Activated CD4-positive, alpha-beta memory T cell treated with anti-CD3 and anti-CD28 coated beads, Interleukin-2, amount 10 ng/mL, durations not matched to agents 7 days and 5 days (primary cell): Measurements from ENCODE around the gene CNOT6L. TPM values are rescaled to one million over a fixed set of nuclear protein-coding genes. Genes with fewer than 3 reads are reported as not detected.
A peak's percentile ranks its signal among the peaks of the same experiment; 100 is the strongest.

Experiments used
- CTCF ChIA-PET: fragments of 350-600 bp; sonication (Branson Sonifier 250); formaldehyde crosslinking; loops from one replicate; lab custom pipeline; 2021; ENCODE audit warnings: antibody characterized with exemption, inconsistent platforms; lab: Charles Lee
- POLR2A ChIA-PET: fragments of 350-600 bp; sonication (Branson Sonifier 250); formaldehyde crosslinking; loops from one replicate; lab custom pipeline; 2021; ENCODE audit warnings: antibody characterized with exemption; lab: Charles Lee
- DNase-seq: peaks from one replicate; pipeline ENCODE4 v3.0.0-alpha.2; 2020
- H3K27ac Mint-ChIP-seq: one replicate; pipeline ENCODE4 v1.8.0; 2021; ENCODE audit warnings: mild to moderate bottlenecking, mixed read lengths
- H3K27me3 Mint-ChIP-seq: one replicate; pipeline ENCODE4 v1.8.0; 2021; ENCODE audit warnings: mixed read lengths
- H3K36me3 Mint-ChIP-seq: one replicate; pipeline ENCODE4 v1.8.0; 2021; ENCODE audit warnings: low read depth, mixed read lengths
- H3K4me1 Mint-ChIP-seq: one replicate; pipeline ENCODE4 v1.8.0; 2021; ENCODE audit warnings: mixed read lengths
- H3K4me3 Mint-ChIP-seq: one replicate; pipeline ENCODE4 v1.8.0; 2021; ENCODE audit warnings: mild to moderate bottlenecking, mixed read lengths
- H3K9me3 Mint-ChIP-seq: one replicate; pipeline ENCODE4 v1.8.0; 2021; ENCODE audit warnings: mixed read lengths
- total RNA-seq, 2 experiments: library from RNA; stranded (reverse); gene quantifications; one replicate each; pipeline ENCODE4 v1.2.3, GENCODE V29; 2021

The CNOT6L gene
- total RNA-seq, 2 experiments from 2014 or later, result 119 to 122 TPM

DNA sequence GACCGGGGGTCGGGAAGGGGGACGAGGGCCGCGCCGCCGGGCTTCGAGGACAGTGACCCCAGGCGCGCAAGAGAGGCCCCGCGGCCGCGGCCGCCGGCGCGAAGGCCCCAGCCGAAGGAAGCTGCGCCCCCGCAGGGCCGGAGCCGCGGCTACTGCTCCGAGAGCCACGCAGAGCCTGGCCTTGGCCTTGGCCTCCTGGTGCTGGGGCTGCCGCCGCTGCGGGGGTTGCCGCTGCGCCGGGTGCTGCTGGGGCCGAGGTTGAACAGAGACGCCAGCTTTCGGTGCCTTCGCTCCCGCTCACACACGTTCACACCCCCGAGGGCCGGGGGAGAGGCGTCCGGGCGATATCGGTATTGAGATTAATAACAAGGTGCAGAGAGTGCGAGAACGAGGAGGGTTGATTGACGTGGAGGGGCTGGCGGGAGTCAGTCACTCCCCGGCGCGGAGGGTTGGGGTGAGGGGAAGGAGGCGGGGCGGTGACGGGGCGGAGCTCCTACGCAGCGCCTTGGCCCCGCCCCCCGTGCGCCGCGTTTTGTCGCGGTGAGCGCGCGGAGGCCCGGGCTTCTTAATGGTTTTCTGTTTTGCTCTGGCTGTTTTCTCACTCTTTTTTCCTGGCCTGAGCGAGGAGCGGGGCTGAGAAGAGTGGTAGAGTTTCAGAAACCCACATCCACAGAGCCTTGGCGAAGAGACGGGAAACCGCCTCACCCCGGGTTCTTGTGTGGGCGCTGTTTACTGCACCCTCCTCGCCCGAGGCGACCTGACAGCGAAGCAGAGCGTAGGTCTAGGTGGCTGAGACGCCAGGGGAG is 878 bp upstream of the CNOT6L start:
- Mint-ChIP-seq H3K4me3 (peak overlapping the region; percentile 96), H3K36me3 (peaks cover 26% of the 10 kb centered on the region), H3K4me1 (peaks cover 45% of the 10 kb centered on the region), H3K9me3 (no peaks in the 10 kb centered on the region), H3K27ac (peak overlapping the region; percentile 100), H3K27me3 (no peaks in the 10 kb centered on the region)
- ChIA-PET CTCF (interaction anchor here (0.9 to 6.2 kb wide), 6 partner anchors 26 to 201 kb away, joined by 3 to 118 read pairs (median 3); partner anchors contain the start of gene MRPL1), POLR2A (interaction anchor here (0.6 to 7.2 kb wide), 24 partner anchors 9 to 1119 kb away, joined by 3 to 611 read pairs (median 6); partner anchors contain the start of genes MRPL1 and PAQR3)
- peak; percentile 95 for DNase-seq

DNA sequence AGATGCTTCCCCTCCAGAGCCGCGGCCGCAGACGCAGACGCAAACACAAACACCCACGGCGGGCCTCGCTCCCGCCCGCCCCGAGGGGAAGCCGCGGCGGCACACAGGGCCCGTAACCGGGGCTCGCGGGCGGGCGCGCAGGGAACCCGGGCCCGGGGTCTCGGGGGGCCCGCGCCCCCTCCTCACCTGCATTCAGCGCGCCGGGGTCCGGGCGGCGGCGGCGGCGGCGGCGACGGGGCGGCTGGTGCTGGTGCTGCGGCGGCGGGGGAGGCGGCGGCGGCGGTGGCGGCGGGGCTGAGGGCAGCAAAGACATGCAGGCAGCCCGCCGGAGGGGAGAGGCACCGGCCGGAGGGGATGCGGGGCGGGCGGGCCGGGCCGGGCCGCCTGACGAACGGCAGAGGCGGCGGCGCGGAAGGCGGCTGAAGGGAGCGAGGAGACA is 255 bp upstream of the CNOT6L start:
- DNase-seq, result no peak
- POLR2A ChIA-PET, result interaction anchor here (0.6 to 7.2 kb wide), 22 partner anchors 9 to 757 kb away, joined by 3 to 611 read pairs (median 8); partner anchors contain the start of gene MRPL1
- Mint-ChIP-seq H3K4me1 (peaks cover 49% of the 10 kb centered on the region), H3K9me3 (no peaks in the 10 kb centered on the region), H3K27me3 (no peaks in the 10 kb centered on the region), H3K27ac (peak overlapping the region; percentile 99), H3K36me3 (peaks cover 28% of the 10 kb centered on the region), H3K4me3 (peak overlapping the region; percentile 99)
- CTCF ChIA-PET, result interaction anchor here (0.9 to 6.2 kb wide), 5 partner anchors 27 to 51 kb away, joined by 3 to 118 read pairs (median 12); partner anchors contain the start of gene MRPL1

DNA sequence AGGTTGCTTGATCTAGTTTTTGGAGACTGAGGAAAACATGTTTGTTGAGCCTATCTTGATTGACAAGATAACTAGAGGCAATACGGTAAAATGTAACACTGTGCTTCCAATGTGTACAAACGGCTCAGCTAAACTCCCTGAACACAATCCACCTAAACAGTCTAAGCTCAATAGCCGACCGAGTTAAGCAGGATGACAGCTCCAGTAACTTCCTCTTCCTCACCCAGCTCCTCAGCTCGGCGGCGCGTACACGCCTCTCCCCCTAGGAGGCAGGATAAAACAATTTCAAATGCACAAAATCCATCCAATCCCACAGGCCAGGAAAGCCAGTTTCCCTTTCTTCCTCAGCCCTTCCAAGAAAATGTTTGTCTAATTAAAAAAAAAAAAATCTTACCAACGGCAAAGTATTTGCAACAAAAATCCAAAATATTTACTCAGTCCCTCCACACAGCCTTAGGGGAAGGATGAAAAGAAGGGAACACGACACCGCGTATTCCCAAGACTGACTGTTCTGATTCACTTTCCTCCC is 1.0 kb downstream of the CNOT6L start:
- Mint-ChIP-seq H3K4me3 (peak overlapping the region; percentile 98), H3K4me1 (peaks cover 58% of the 10 kb centered on the region), H3K27ac (peak overlapping the region; percentile 97), H3K27me3 (no peaks in the 10 kb centered on the region), H3K9me3 (no peaks in the 10 kb centered on the region), H3K36me3 (peaks cover 35% of the 10 kb centered on the region)
- CTCF ChIA-PET, result interaction anchor here (0.7 to 6.2 kb wide), 9 partner anchors 9 to 217 kb away, joined by 3 to 118 read pairs (median 5); partner anchors contain the start of gene MRPL1
- POLR2A ChIA-PET, result interaction anchor here (0.7 to 7.2 kb wide), 14 partner anchors 10 to 120 kb away, joined by 3 to 611 read pairs (median 4); partner anchors contain the start of gene MRPL1
- DNase-seq, result peak; percentile 58

DNA sequence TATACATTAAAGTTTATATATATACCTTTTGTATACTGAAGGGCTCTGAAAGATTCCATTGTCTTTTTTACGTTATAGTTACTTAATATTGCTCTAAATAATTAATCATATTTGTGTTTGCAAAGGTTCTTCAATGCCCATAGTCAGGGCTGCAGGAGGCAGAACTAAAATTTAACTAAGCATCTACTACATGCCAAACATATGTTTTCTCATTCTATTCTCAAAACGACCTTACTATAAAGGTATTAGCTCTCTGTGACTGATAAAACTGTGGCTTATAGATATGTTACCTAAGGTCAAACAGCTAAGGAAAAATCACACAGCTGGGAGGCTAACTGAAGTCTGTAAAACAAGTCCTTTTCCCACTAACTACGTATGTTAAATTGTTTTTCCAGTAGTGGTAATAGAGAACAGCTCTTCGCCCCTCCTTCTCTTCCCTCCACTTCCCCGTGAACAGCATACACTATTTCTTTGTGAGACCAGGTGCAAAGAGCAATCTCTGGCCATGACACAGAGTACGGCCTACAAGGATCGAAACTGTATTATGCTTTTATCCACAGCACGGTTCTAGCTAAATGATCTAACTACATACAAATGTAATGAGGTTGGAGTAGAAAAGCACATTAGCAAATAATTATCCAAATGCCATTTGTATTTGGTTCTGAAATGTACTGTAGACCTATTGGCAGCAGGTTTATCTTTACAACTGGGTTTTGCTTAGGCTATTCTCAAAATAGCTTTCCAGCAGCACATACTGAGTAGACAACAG is 1.7 kb downstream of the CNOT6L start:
- peaks cover 60% of the 10 kb centered on the region for H3K4me1 Mint-ChIP-seq
- peaks cover 39% of the 10 kb centered on the region for H3K36me3 Mint-ChIP-seq
- H3K4me3 Mint-ChIP-seq, result peak overlapping the region; percentile 98
- ChIA-PET POLR2A (interaction anchor here (0.7 to 7.2 kb wide), 14 partner anchors 9 to 119 kb away, joined by 3 to 611 read pairs (median 4); partner anchors contain the start of gene MRPL1), CTCF (interaction anchor here (0.7 to 6.2 kb wide), 9 partner anchors 8 to 216 kb away, joined by 3 to 118 read pairs (median 5); partner anchors contain the start of gene MRPL1)
- H3K27me3 Mint-ChIP-seq, result no peaks in the 10 kb centered on the region
- H3K9me3 Mint-ChIP-seq, result no peaks in the 10 kb centered on the region
- H3K27ac Mint-ChIP-seq, result peak overlapping the region; percentile 97
- no peak for DNase-seq

DNA sequence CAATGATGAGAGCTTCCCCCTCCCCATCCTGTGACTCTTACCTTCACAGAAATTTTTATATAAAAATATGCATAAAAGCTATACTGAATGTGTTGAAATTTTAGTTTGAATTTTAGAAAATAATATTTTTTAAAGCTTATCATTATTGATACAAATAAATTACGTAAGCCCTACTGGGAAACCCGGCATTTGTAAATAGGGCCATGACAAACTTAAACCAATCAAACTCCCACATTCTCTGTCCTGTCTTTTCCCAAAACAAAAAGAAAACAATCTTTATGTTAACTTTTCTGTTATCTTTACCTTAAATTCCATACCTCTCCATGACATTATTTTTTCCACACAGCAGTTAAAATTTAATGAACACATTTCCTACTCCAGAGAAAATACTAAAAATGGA is 2.6 kb downstream of the CNOT6L start:
- DNase-seq, result no peak
- Mint-ChIP-seq H3K27me3 (no peaks in the 10 kb centered on the region), H3K9me3 (no peaks in the 10 kb centered on the region), H3K4me3 (no peak overlapping the region), H3K27ac (no peak overlapping the region), H3K4me1 (peaks cover 55% of the 10 kb centered on the region), H3K36me3 (peaks cover 42% of the 10 kb centered on the region)
- ChIA-PET POLR2A (interaction anchor here (2.9 to 7.2 kb wide), 3 partner anchors 16 to 43 kb away, joined by 50 to 611 read pairs (median 215); partner anchors contain the start of gene MRPL1), CTCF (interaction anchor here (1.4 to 6.2 kb wide), 2 partner anchors 42 to 88 kb away, joined by 5 to 118 read pairs; partner anchors contain the start of gene MRPL1)

DNA sequence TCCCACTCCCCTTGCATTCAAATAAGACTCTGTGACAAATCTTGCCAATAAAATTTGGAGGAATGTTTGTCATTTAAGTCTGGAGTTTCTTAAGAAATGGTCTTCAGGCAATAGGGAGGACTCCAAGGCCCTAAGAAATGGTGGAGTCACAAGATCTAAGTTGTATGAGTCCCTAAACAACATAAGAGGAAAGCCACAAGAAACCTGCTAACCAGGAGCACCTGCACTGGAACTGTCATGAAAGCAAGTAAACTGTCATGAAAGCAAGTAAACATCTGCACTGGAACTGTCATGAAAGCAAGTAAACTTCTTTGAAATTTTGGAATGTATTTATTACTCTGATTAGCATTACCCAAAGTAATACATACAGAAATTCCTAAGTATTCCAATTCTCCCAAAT is 3.5 kb downstream of the CNOT6L start:
- ChIA-PET CTCF (no interaction called here), POLR2A (no interaction called here)
- Mint-ChIP-seq H3K27me3 (no peaks in the 10 kb centered on the region), H3K4me1 (peaks cover 57% of the 10 kb centered on the region), H3K27ac (no peak overlapping the region), H3K9me3 (no peaks in the 10 kb centered on the region), H3K4me3 (no peak overlapping the region), H3K36me3 (peaks cover 51% of the 10 kb centered on the region)
- DNase-seq, result no peak

DNA sequence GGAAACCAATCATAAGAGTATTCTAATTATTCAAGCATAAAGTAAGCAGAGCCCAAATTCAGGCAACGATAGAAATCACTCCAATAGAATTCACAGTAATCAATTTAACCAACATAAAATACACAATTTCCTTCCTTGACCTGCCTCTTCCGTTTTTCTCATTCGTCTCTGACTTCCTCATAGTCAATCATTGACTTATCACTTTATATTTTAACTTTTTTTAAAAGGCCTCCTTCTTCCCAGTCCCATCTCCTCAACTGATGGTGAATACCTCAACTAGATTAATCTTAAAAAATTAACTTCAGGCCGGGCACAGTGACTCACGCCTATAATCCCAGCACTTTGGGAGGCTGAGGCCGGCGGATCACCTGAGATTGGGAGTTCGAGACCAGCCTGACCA is 13.3 kb downstream of the CNOT6L start:
- H3K27ac Mint-ChIP-seq, result no peak overlapping the region
- no peak overlapping the region for H3K4me3 Mint-ChIP-seq
- no peaks in the 10 kb centered on the region for H3K27me3 Mint-ChIP-seq
- CTCF ChIA-PET, result no interaction called here
- no peak for DNase-seq
- peaks cover 35% of the 10 kb centered on the region for H3K4me1 Mint-ChIP-seq
- POLR2A ChIA-PET, result interaction anchor here (1.2 kb wide), 1 partner anchor 14 kb away, joined by 3 read pairs; no protein-coding TSS in a partner anchor
- peaks cover 27% of the 10 kb centered on the region for H3K36me3 Mint-ChIP-seq
- H3K9me3 Mint-ChIP-seq, result no peaks in the 10 kb centered on the region

DNA sequence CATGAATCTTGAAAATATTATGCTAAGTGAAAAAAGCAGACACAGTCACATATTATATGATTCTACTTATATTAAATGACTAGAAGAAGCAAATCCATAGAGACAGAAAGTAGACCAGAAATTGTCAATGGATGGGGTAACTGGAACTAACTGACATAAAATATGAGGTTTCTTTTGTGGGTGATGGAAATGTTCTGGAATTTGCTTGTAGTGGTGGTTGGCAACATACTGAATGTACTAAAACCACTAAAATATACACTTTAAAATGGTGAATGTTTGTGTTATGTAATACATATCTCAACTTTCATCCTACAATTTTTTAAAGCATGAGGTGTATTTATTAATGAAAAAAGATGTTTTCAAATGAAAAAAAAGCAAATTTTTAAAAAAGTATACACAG is 14.7 kb downstream of the CNOT6L start:
- ChIA-PET CTCF (interaction anchor here (0.8 to 1.0 kb wide), 2 partner anchors 12 to 13 kb away, joined by 3 read pairs; no protein-coding TSS in a partner anchor), POLR2A (interaction anchor here (1.2 kb wide), 1 partner anchor 16 kb away, joined by 3 read pairs; no protein-coding TSS in a partner anchor)

DNA sequence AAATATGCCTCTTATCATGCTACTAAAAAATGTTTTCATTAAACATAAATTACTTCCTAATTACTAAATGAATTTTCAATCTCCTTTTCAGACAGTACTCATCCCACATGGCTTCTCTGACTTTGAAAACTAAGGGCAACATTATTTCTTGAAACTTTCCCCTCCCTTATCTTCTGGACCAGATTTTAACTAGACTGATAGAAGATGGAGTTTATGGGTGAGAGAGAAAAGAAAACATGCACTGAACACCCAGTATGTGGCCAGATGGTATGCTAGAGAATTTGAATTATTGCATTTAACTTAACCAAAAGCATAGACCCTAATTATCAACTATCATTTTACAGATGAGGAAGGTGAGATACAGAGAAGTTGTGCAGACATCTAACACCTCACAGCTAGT is 16.8 kb downstream of the CNOT6L start:
- ChIA-PET POLR2A (interaction anchor here (0.9 kb wide), 1 partner anchor 15 kb away, joined by 3 read pairs; no protein-coding TSS in a partner anchor), CTCF (no interaction called here)
- Mint-ChIP-seq H3K27ac (no peak overlapping the region), H3K27me3 (no peaks in the 10 kb centered on the region), H3K4me3 (no peak overlapping the region), H3K4me1 (peaks cover 58% of the 10 kb centered on the region), H3K9me3 (no peaks in the 10 kb centered on the region), H3K36me3 (peaks cover 24% of the 10 kb centered on the region)
- DNase-seq, result no peak

More for the DNA sequence above, 14.7 kb downstream of the CNOT6L start:
- Mint-ChIP-seq H3K36me3 (peaks cover 23% of the 10 kb centered on the region), H3K27me3 (no peaks in the 10 kb centered on the region), H3K4me1 (peaks cover 42% of the 10 kb centered on the region), H3K27ac (no peak overlapping the region), H3K9me3 (no peaks in the 10 kb centered on the region), H3K4me3 (no peak overlapping the region)
- DNase-seq, result no peak

DNA sequence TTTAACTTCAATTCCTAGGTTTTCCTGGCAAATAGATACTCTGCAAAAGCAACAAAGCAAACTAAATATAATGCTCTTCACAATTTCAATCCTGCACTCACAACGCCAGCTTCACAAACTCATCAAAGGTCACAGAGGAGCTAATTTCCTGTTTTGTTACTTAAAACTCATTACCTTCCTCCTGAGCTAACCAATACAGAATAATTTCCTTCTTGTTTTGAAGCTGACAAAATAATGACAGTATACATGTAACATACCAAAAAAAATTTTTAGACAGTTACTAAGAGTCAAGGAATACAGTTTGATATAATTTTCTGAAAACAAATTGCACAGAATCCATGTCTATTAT is 17.9 kb downstream of the CNOT6L start:
- ChIA-PET CTCF (interaction anchor here (0.6 to 3.0 kb wide), 5 partner anchors 13 to 300 kb away, joined by 3 to 15 read pairs (median 5); partner anchors contain the start of gene MRPL1), POLR2A (interaction anchor here (1.1 to 3.9 kb wide), 11 partner anchors 9 to 60 kb away, joined by 3 to 61 read pairs (median 4); partner anchors contain the start of genes CNOT6L and MRPL1)
- no peaks in the 10 kb centered on the region for H3K27me3 Mint-ChIP-seq
- H3K4me3 Mint-ChIP-seq, result peak overlapping the region; percentile 61
- peak overlapping the region; percentile 79 for H3K27ac Mint-ChIP-seq
- H3K4me1 Mint-ChIP-seq, result peaks cover 56% of the 10 kb centered on the region
- peaks cover 7% of the 10 kb centered on the region for H3K9me3 Mint-ChIP-seq
- DNase-seq, result no peak
- peaks cover 26% of the 10 kb centered on the region for H3K36me3 Mint-ChIP-seq

DNA sequence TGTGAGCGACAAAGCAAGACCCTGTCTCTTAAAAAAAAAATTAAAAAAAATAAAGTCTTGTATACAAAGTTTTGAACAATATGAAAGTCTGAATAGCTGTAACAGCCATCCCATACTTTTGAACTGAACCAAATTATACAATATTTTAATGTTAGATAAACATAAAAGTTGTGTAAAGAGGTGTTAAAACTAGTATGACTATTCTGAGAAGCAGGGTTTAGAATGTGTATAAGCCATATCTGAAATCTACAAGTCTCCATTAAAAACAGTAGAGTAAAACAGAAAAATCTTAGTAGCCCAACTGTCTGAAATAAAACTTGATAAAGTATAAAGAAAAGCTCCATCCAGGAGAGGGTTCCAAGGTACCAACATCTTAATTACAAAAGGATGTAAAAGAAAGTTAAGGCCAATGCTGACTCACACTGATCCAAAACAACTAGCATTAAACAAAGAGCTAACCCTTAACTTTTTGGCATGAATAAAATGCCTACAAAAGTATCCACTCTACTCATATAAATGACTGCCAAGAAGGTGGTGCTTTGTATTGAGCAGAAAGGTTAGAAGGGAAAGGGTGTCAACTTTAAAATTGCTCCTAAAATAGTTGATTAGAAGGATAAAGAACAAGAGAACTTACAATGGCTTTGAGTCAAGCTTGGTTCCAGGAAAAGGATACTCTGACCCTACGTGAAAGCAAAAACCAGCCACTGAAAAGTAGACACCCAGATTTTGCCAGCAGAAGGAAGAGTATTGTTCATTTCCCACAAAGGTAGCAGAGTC is 18.5 kb downstream of the CNOT6L start:
- Mint-ChIP-seq H3K36me3 (peaks cover 30% of the 10 kb centered on the region), H3K9me3 (peaks cover 9% of the 10 kb centered on the region), H3K27ac (peak overlapping the region; percentile 79), H3K4me1 (peaks cover 52% of the 10 kb centered on the region), H3K4me3 (peak overlapping the region; percentile 61), H3K27me3 (no peaks in the 10 kb centered on the region)
- ChIA-PET POLR2A (interaction anchor here (1.1 to 3.9 kb wide), 12 partner anchors 10 to 61 kb away, joined by 3 to 61 read pairs (median 4); partner anchors contain the start of genes CNOT6L and MRPL1), CTCF (interaction anchor here (0.6 to 3.0 kb wide), 6 partner anchors 12 to 300 kb away, joined by 3 to 15 read pairs (median 4); partner anchors contain the start of gene MRPL1)
- DNase-seq, result no peak
